Ovary (tissue), 9 donors: Measurements from ENCODE around the gene DUSP2. TPM values are rescaled to one million over a fixed set of nuclear protein-coding genes. Genes with fewer than 3 reads are reported as not detected.

Experiments
- DNase-seq, 5 donors: peaks; one replicate each; pipeline ENCODE4 v3.0.0-alpha.2; 2019 to 2020
- H3K27ac ChIP-seq, 2 donors: fragments of 200-600 bp; one replicate each; pipeline versions ENCODE4 v1.5.1 to v1.8.0; 2019 to 2022
- H3K27me3 ChIP-seq: fragments of 200-600 bp; one replicate; pipeline ENCODE4 v1.8.0; 2022
- H3K36me3 ChIP-seq: fragments of 200-600 bp; sonication (generic); one replicate; pipeline ENCODE4 v1.5.1; 2019
- H3K4me1 ChIP-seq: one replicate; pipeline ENCODE4 v1.8.1; 2013; ENCODE audit warnings: mild to moderate bottlenecking, moderate library complexity; ENCODE audit not compliant: insufficient read depth
- H3K4me3 ChIP-seq: fragments of 200-600 bp; sonication (generic); one replicate; pipeline ENCODE4 v1.5.1; 2017
- H3K9me3 ChIP-seq, 2 donors: fragments of 200-600 bp in 1 of 2; sonication (generic) in 1 of 2; one replicate each; pipeline versions ENCODE4 v1.5.1 to v1.8.1; 2013 to 2019; ENCODE audit warnings: mild to moderate bottlenecking in 1 of 2, moderate library complexity in 1 of 2
- CTCF ChIP-seq, 3 donors: fragments of 450-650 bp in 2 of 3; fragments of 200-600 bp in 1 of 3; IDR thresholded peaks; one replicate each; pipeline versions ENCODE4 v1.5.1 to v1.8.0; 2016 to 2022; ENCODE audit warnings: antibody characterized with exemption in 3 of 3, mild to moderate bottlenecking in 1 of 3
- EP300 ChIP-seq: sonication (generic); formaldehyde crosslinking; IDR thresholded peaks from one replicate; pipeline ENCODE4 v1.6.1; 2017; ENCODE audit warnings: antibody characterized with exemption
- POLR2A ChIP-seq: fragments of 450-650 bp; IDR thresholded peaks from one replicate; pipeline ENCODE4 v1.6.1; 2017; ENCODE audit warnings: antibody characterized with exemption, mild to moderate bottlenecking, moderate library complexity
- WGBS, 3 donors: extraction: QIAGEN DNeasy Blood & Tissue Kit in 1 of 3; methylation state at CpG; one replicate each; pipeline versions ENCODE4 v1.1.5 to v1.1.7; 2013 to 2017; 5-methylcytosine and 5-hydroxymethylcytosine counted together
- intact Hi-C, 4 donors: fragments of 100-400 bp; cut with DNase I; formaldehyde crosslinking; loops; one replicate each; pipeline versions ENCODE4 v1.11.0 to v1.15.1; 2022 to 2023
- polyA plus RNA-seq, 2 donors: library from polyadenylated mRNA; stranded (reverse); fragments of 200-250 nt in 1 of 2; fragments of 350-450 nt in 1 of 2; fragmentation: Illumina TruSeq in 1 of 2; extraction: RNeasy Lipid Tissue Mini Kit (QIAGEN cat#74804) in 1 of 2; gene quantifications; one replicate each; pipeline ENCODE4 v1.2.3, GENCODE V29; 2013 to 2014
- total RNA-seq, 7 donors: library from RNA; depleted of rRNA in 2 of 7; stranded (reverse); fragments of >200 nt in 2 of 7; fragmentation: NEBNext Ultra II Directional in 3 of 7; extraction: Animal tissue kit (Norgen Biotek cat#: 25700) in 3 of 7; gene quantifications; one replicate each; pipeline versions ENCODE4 v1.1.0 to v1.2.4, GENCODE V29; 2016 to 2023
- donor health status: DM: no; HTN: no; CAD: no; lungs with moderate emphysema.
- donor health status: DM: no; HTN: no; CAD: no.
- donor health status: Bipolar disorder and iron deficiency.
- donor health status: DM: yes; HTN: yes; CAD: no.
- donor health status: DM: no; HTN: no; CAD: no.
- donor health status: DM: yes; HTN: yes; CAD: no.

The DUSP2 gene
- total and polyA plus RNA-seq, 9 donors = 0.52 to 111 (median 3.1) TPM

- TF ChIP-seq POLR2A = no peak
- no peak for TF ChIP-seq CTCF (IDR thresholded peaks at IDR 0.05)
- no peak for TF ChIP-seq EP300
- no peaks in the 10 kb centered on the region for H3K27me3 ChIP-seq
- 77 to 82% (median 80%) methylated on average over 7 of the region's 7 CpGs for WGBS, 3 donors
- peak in 1 of 5 donors; percentile 1 for DNase-seq
- no peaks in the 10 kb centered on the region for H3K4me1 ChIP-seq
- intact Hi-C loops = no loop called here
- no peaks in the 10 kb centered on the region for H3K9me3 ChIP-seq
- H3K27ac ChIP-seq = no peak overlapping the region
- H3K4me3 ChIP-seq = no peak overlapping the region
- H3K36me3 ChIP-seq = no peaks in the 10 kb centered on the region
Measured at GRCh38 chr2:96095116-96095636, 50.1 kb downstream of the DUSP2 start.

- H3K36me3 ChIP-seq = no peaks in the 10 kb centered on the region
- no peaks in the 10 kb centered on the region for H3K9me3 ChIP-seq
- intact Hi-C loops = no loop called here
- 89 to 91% (median 90%) methylated on average over 4 of the region's 4 CpGs for WGBS, 3 donors
- peaks cover 2% of the 10 kb centered on the region for H3K4me1 ChIP-seq
- TF ChIP-seq CTCF (IDR thresholded peaks at IDR 0.05) (no peak), POLR2A (no peak), EP300 (no peak)
- no peak for DNase-seq
- no peak overlapping the region for H3K27ac ChIP-seq
- H3K27me3 ChIP-seq = no peaks in the 10 kb centered on the region
- H3K4me3 ChIP-seq = no peak overlapping the region
Measured at GRCh38 chr2:96093528-96093927, 51.7 kb downstream of the DUSP2 start.

Other genes with a start within 250 kb of the DUSP2 start
- gene ANKRD36C, start 153.6 kb downstream of the DUSP2 start, total RNA-seq = 10 to 100 TPM; 34.0 to 56.2 (median 42.5) TPM
- 10 to 100 TPM in 1 of 2 donors, 1 to 10 TPM in 1; 4.5 to 12.0 TPM for gene ANKRD36C, start 153.6 kb downstream of the DUSP2 start, polyA plus RNA-seq
- 1 to 10 TPM; 1.1 to 8.0 (median 2.0) TPM for gene GPAT2, start 110.5 kb downstream of the DUSP2 start, total RNA-seq
- 1 to 10 TPM in 1 of 2 donors, under 1 TPM in 1; 0.50 to 2.4 TPM for gene GPAT2, start 110.5 kb downstream of the DUSP2 start, polyA plus RNA-seq
- gene ADRA2B, start 28.9 kb downstream of the DUSP2 start, total RNA-seq = 1 to 10 TPM in 4 of 7 donors, under 1 TPM in 3; 0.48 to 1.6 (median 1.0) TPM
- gene ADRA2B, start 28.9 kb downstream of the DUSP2 start, polyA plus RNA-seq = 1 to 10 TPM in 1 of 2 donors, under 1 TPM in 1; 0.90 to 1.8 TPM
- 1 to 10 TPM in 1 of 7 donors, under 1 TPM in 3, not detected in 3; 0.15 to 1.7 (median 0.56) TPM for gene ASTL, start 6.9 kb downstream of the DUSP2 start, total RNA-seq
- under 1 TPM in 1 of 2 donors, not detected in 1; 0.67 TPM for gene ASTL, start 6.9 kb downstream of the DUSP2 start, polyA plus RNA-seq
- 10 to 100 TPM; 40.3 to 90.9 (median 80.4) TPM for gene STARD7, start 63.4 kb upstream of the DUSP2 start, total RNA-seq
- gene STARD7, start 63.4 kb upstream of the DUSP2 start, polyA plus RNA-seq = 10 to 100 TPM; 32.7 to 73.8 TPM
- 10 to 100 TPM; 26.9 to 55.1 (median 51.6) TPM for gene TMEM127, start 120.6 kb upstream of the DUSP2 start, total RNA-seq
- 10 to 100 TPM; 32.7 to 44.7 TPM for gene TMEM127, start 120.6 kb upstream of the DUSP2 start, polyA plus RNA-seq
- gene CIAO1, start 120.8 kb upstream of the DUSP2 start, total RNA-seq = 100 to 1,000 TPM in 1 of 7 donors, 10 to 100 TPM in 6; 50.8 to 103 (median 58.5) TPM
- gene CIAO1, start 120.8 kb upstream of the DUSP2 start, polyA plus RNA-seq = 10 to 100 TPM; 42.2 to 55.6 TPM
- 100 to 1,000 TPM in 5 of 7 donors, 10 to 100 TPM in 2; 71.1 to 149 (median 125) TPM for gene SNRNP200, start 160.1 kb upstream of the DUSP2 start, total RNA-seq
- gene SNRNP200, start 160.1 kb upstream of the DUSP2 start, polyA plus RNA-seq = 100 to 1,000 TPM in 1 of 2 donors, 10 to 100 TPM in 1; 92.9 to 102 TPM
- gene ITPRIPL1, start 179.9 kb upstream of the DUSP2 start, total RNA-seq = under 1 TPM; 0.11 to 0.92 (median 0.40) TPM
- gene ITPRIPL1, start 179.9 kb upstream of the DUSP2 start, polyA plus RNA-seq = 1 to 10 TPM in 1 of 2 donors, under 1 TPM in 1; 0.46 to 1.2 TPM
- gene NCAPH, start 190.3 kb upstream of the DUSP2 start, total RNA-seq = 1 to 10 TPM in 1 of 7 donors, under 1 TPM in 6; 0.18 to 3.1 (median 0.64) TPM
- gene NCAPH, start 190.3 kb upstream of the DUSP2 start, polyA plus RNA-seq = 1 to 10 TPM in 1 of 2 donors, under 1 TPM in 1; 0.48 to 1.4 TPM